ENCODE measurements around the gene KIF16B.
A peak's percentile ranks its signal among the peaks of the same experiment; 100 is the strongest.
"Not testable (repeated sequence)": the region's sequence is repeated elsewhere in the genome, so short reads cannot be mapped to it uniquely, and the experiment has no call there.

KIF16B gene

DNA sequence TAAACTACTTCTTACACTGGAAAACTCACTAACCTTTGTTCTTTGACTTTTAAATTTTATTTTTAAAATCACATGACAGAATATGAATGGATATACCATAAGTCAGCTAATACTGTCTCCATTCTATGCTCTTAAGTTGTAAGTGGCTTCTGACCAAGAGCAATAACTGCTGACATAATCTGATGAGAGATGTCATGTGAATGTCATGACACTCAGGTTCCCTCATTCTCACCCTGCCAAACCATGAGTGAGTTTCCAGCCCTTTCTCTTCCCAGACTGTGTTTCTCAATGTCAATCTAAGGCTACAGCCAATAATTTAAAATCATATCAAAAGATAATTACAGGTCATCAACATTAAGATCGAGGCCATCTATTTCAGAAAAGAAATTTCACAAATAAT is 39.7 kb downstream of the KIF16B start:
- DNase-seq (ENCODE audit: low read depth): no peak
- no peak overlapping the region for H3K4me3 ChIP-seq (ENCODE audit: low read depth, low read length)

GRCh38 chr20:16531485-16531884 is 41.8 kb downstream of the KIF16B start:
- no peak for DNase-seq (ENCODE audit: low read depth)
- no peak overlapping the region for H3K4me3 ChIP-seq (ENCODE audit: low read depth, low read length)

DNA sequence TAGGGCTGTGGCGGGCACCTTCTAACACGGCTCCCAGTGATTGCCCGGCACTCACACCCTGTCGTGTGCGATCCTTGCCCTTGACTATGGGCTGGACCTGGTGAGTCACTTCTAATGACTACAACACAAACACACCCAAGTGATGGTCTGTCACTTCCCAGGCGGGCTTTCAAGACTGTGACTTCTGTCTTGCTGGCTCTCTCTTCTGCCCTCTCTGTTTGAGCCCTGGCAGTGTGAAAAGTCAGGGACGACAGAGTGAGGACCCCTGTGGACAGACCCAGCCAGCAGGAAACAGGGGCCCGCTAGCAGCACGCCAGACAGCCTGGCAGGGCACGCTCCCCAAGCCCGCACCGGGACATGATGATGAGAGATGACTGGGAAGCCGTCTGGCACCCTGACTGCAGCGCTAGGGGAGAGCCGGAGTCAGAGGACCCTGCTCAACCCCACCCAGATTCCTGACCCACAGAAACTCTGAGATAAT is 43.0 kb downstream of the KIF16B start:
- H3K4me3 ChIP-seq (ENCODE audit: low read depth, low read length): no peak overlapping the region
- no peak for DNase-seq (ENCODE audit: low read depth)

GRCh38 chr20:16528078-16528477 is 45.2 kb downstream of the KIF16B start:
- no peak overlapping the region for H3K4me3 ChIP-seq (ENCODE audit: low read depth, low read length)
- peak; percentile 84 for DNase-seq (ENCODE audit: low read depth)

DNA sequence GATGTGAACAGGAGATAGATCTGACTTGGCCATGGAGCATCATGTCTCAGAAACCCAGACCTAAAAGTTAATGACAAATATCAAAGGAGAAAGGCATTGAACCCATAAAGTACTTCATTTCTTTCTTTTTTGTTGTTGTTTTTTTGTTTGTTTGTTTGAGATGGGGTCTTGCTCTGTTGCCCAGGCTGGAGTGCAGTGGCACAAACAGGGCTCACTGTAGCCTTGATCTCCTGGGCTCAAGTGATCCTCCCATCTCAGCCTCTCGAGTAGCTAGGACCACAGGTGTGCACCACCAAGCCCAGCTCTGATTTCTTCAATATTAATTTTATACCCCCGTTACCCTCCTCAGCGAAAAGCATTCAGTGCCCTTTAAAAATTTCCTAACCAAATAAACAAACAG is 45.8 kb downstream of the KIF16B start:
- no peak overlapping the region for H3K4me3 ChIP-seq (ENCODE audit: low read depth, low read length)
- no peak for DNase-seq (ENCODE audit: low read depth)

GRCh38 chr20:16526433-16527380 is 46.5 kb downstream of the KIF16B start:
- no peak for DNase-seq (ENCODE audit: low read depth)
- no peak overlapping the region for H3K4me3 ChIP-seq (ENCODE audit: low read depth, low read length)

- H3K4me3 ChIP-seq (ENCODE audit: low read depth, low read length); DNase-seq (ENCODE audit: low read depth): not testable (repeated sequence)
Measured at GRCh38 chr20:16522651-16523050, 50.6 kb downstream of the KIF16B start.

DNA sequence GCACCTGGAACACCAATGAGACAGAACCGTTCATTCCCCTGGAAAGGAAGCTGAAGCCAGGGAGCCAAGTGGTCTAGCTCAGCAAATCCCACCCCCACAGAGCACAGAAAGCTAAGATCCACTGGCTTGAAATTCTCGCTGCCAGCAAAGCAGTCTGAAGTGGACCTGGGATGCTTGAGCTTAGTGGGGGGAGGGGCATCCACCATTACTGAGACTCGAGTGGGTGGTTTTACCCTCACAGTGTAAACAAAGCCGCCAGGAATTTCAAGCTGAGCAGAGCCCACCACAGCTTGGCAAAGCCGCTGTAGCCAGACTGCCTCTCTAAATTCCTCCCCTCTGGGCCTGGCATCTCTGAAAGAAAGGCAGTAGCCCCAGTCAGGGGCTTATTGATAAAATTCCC is 53.1 kb downstream of the KIF16B start:
- DNase-seq (ENCODE audit: low read depth): no peak
- no peak overlapping the region for H3K4me3 ChIP-seq (ENCODE audit: low read depth, low read length)

DNA sequence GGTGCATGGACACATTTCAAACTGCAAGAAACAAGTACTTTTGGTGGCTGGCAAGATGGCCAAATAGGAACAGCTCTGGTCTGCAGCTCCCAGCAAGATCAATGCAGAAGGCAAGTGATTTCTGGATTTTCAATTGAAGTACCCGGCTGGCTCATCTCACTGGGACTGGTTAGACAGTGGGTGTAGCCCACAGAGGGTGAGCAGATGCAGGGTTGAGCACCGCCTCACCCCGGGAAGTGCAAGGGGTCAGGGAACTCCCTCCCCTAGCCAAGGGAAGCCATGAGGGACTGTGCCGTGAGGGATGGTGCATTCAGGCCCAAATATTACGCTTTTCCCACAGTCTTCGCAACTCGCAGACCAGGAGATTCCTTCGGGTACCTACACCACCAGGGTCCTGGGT is 53.6 kb downstream of the KIF16B start:
- H3K4me3 ChIP-seq (ENCODE audit: low read depth, low read length); DNase-seq (ENCODE audit: low read depth): not testable (repeated sequence)

DNA sequence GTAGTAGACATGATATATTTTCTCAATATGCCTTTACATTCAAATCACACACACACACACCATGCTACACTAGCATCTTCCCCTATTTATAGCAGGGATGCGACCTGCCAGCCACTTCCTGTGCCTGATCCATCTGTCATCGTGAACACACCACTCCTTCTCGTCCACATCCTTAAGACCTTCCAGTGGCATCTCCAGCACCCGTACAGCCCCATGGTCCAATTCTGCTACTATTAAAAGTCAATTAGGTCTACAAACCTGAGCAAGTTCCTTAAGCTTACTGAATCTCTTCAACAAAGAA is 54.5 kb downstream of the KIF16B start:
- DNase-seq (ENCODE audit: low read depth): no peak
- no peak overlapping the region for H3K4me3 ChIP-seq (ENCODE audit: low read depth, low read length)

DNA sequence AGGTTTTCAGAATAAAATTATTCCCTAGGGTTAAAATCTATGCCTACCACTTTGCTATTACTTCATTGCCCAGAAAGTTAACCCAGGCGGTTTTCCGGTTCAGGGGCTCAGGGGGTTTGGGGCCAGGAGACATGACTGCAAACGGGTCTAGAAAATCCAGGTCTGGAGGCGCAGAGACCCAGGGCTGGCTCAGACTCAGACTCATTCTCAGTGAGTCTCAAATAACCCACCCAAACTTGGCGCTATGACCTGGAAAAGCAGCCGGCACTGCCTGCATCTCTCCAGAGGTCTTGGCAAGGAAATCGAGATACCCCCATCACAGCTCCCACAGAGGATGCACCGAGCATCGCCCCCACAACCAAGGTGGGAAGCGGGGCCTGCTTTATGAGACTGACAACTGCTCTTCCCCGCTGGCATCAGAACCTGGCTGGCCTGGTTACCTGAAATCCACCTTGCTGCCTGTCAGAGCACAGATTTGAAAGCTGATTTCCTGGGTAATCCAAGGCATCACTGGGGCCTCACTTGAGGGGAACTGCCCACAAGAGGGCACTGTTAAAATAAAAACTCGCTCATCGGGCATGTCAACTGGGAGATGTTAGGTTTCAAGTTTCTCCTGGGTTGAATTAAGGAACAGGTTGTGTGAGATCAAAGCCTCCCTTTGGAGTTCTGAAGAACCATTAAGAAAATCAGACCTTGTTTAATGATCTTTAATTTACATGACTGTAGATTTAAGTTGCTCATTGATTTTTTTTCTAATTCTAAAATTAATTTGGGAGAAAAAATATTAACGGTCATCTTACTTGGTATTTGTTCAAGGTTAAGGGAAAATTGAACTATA is 55.1 kb downstream of the KIF16B start:
- DNase-seq (ENCODE audit: low read depth): no peak
- H3K4me3 ChIP-seq (ENCODE audit: low read depth, low read length): no peak overlapping the region

DNA sequence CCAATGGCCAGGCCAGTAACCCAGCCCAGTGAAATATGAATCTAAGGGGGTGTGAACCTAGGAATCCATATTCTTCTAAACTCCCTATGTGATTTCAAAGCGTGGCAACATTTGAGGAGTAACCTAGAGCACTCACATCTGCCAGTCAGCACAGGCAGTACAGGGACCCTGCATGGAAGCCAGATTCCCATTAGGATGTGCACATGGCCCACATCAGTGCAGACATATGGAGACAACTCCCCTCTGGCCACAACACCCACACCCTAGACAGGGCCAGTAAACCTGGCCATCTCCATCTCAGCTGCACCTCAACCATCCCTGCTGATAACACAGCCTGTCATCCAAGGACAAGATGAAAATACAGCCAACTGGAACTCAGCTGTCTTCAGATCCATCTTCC is 56.5 kb downstream of the KIF16B start:
- no peak overlapping the region for H3K4me3 ChIP-seq (ENCODE audit: low read depth, low read length)
- no peak for DNase-seq (ENCODE audit: low read depth)

- H3K4me3 ChIP-seq (ENCODE audit: low read depth, low read length): no peak overlapping the region
- DNase-seq (ENCODE audit: low read depth): no peak
Measured at GRCh38 chr20:16515046-16515445, 58.2 kb downstream of the KIF16B start.

GRCh38 chr20:16514140-16514539 is 59.1 kb downstream of the KIF16B start:
- no peak overlapping the region for H3K4me3 ChIP-seq (ENCODE audit: low read depth, low read length)
- no peak for DNase-seq (ENCODE audit: low read depth)

DNA sequence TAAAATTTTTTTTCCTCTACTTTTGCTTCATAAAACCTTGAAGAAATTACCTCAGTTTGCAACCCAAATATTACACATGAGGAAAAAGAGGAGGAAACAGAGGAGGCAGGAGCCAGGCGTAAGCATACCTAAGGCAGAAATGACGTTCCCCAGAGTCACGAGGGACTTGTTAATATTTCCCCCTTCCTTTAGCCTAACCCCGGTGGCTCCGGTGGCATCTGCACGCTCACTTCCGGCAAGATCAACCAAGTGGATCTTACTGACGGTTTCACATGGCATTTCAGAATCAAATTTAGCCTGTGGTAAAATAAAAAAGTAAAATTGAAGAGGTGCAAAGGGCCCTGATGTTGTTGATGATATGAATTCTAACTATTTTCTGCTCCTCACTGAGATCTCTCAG is 67.4 kb downstream of the KIF16B start:
- DNase-seq (ENCODE audit: low read depth): no peak
- no peak overlapping the region for H3K4me3 ChIP-seq (ENCODE audit: low read depth, low read length)

DNA sequence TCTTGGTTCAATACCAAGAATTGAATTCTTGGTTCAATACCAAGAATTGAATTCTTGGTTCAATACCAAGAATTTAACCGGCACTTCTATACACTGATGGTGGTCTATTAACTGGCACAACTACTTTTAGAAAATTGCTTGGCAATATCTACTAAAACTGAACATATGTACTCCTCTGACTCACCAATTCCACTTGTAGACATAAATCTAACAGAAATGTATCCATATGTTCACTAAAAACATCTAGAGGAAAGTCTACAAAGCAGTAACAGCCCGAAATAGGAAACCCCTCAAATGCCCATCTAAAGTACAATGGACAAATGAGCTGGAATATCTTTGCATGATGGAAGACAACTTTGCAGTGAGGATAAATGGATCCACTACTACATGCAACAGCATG is 71.9 kb downstream of the KIF16B start:
- H3K4me3 ChIP-seq (ENCODE audit: low read depth, low read length): no peak overlapping the region
- no peak for DNase-seq (ENCODE audit: low read depth)

DNA sequence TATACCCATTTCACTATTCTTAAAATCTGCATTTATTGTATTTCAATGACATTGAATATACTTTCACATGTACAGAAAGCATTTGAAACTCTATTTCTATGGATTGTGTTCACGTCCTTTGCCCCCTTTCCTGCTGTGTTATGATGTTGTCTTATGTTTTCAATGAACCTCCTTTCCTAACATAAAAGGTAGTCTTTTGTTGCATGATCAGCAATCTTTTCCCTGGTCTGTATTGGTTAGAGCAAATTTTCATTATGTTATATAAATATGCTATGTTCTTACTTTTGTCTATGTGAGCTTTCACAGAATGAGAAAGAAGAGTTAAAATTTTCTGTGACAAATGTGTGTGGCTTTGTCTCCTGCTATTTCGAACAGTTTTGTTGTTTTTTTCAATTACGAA is 73.1 kb downstream of the KIF16B start:
- DNase-seq (ENCODE audit: low read depth): no peak
- H3K4me3 ChIP-seq (ENCODE audit: low read depth, low read length): no peak overlapping the region

GRCh38 chr20:16498526-16499253 is 74.6 kb downstream of the KIF16B start:
- H3K4me3 ChIP-seq (ENCODE audit: low read depth, low read length): no peak overlapping the region
- no peak for DNase-seq (ENCODE audit: low read depth)

DNA sequence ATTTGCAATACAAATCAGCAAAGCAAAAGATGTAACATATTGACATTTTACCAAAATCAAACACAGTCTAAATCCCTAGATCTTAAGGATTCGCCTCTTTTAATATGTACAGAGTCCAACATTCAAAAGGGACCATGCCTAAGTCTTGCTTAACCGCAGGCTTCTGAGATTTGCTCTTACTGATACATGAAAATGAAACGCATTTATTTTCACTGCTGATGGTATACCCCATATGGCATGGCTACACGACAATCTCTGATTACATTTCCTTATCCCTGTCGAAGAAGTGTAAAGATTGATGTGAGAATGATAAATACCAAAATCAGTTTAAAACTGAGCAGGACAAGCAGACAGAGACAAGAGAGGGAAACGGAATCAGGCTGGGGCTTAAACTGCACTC is 75.4 kb downstream of the KIF16B start:
- H3K4me3 ChIP-seq (ENCODE audit: low read depth, low read length): no peak overlapping the region
- DNase-seq (ENCODE audit: low read depth): no peak

- no peak for DNase-seq (ENCODE audit: low read depth)
- no peak overlapping the region for H3K4me3 ChIP-seq (ENCODE audit: low read depth, low read length)
Measured at GRCh38 chr20:16493486-16493885, 79.8 kb downstream of the KIF16B start.
